GM12875 (cell line): ENCODE measurements around the gene SAT2.

Source experiments
- H3K4me3 ChIP-seq: one replicate; pipeline ENCODE4 v1.5.1; 2011; ENCODE audit warnings: low read depth, low read length, control low read depth
- TF ChIP-seq, protein P1 (sequence below): IDR thresholded peaks from 2 replicates; pipeline ENCODE4 v1.5.1; 2011; ENCODE audit warnings: low read depth, mild to moderate bottlenecking, control low read depth, inconsistent platforms, low read length, moderate library complexity, borderline replicate concordance; ENCODE audit not compliant: insufficient read depth

SAT2 gene

GRCh38 chr17:7586673-7587419 lies 40.8 kb downstream of the SAT2 start:
- no peak overlapping the region for H3K4me3 ChIP-seq
- TF ChIP-seq, protein P1, sequence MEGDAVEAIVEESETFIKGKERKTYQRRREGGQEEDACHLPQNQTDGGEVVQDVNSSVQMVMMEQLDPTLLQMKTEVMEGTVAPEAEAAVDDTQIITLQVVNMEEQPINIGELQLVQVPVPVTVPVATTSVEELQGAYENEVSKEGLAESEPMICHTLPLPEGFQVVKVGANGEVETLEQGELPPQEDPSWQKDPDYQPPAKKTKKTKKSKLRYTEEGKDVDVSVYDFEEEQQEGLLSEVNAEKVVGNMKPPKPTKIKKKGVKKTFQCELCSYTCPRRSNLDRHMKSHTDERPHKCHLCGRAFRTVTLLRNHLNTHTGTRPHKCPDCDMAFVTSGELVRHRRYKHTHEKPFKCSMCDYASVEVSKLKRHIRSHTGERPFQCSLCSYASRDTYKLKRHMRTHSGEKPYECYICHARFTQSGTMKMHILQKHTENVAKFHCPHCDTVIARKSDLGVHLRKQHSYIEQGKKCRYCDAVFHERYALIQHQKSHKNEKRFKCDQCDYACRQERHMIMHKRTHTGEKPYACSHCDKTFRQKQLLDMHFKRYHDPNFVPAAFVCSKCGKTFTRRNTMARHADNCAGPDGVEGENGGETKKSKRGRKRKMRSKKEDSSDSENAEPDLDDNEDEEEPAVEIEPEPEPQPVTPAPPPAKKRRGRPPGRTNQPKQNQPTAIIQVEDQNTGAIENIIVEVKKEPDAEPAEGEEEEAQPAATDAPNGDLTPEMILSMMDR: peak; percentile 53; the same call in 1 of the 2 replicates

DNA sequence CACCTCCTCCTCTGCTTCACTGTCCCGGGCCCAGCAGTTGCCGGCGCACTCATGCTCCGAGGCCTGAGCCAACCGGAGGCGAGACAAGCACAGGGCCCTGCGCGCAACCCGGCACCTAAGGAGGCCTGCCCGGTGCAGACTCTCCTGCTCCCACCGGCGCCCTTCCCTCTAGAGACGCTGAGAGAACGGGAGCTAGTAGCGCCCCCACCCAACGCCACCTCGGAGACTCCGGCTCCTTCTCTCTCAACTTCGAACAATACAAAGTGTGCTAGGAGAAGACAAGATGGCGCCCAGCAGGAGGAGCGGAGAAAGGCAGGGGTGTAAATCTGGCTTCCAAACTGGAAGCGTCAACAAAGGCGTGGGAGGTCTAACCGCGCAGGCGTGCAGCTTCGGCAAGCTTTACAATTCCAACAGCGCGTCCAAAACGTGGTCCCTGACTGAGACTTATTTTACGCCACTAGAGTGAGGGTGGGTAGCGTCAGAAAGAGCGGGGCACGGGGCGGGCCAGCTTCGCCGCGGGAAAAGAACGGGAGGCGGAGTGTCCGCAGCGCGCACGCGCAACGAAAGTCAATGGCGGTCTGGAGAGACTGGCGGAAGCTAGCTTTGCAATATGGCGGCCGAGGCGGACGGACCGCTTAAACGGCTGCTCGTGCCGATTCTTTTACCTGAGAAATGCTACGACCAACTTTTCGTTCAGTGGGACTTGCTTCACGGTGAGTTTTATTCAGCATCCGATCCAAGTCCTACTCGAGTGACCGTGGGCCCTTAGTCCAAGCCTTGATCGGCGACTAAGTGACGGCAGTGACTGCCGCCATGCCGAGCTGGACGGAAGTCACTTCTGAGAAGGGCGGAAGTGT lies 44.1 kb downstream of the SAT2 start, which contains the start of gene MPDU1:
Gene MPDU1, plus strand, starts transcription at position 600 of the 857 bp plus-strand sequence. Its CDS starts 11 bp downstream, at position 611.
- peak within 1 kb of the TSS; percentile 70 for H3K4me3 ChIP-seq
- TF ChIP-seq, protein P1: no peak

GRCh38 chr17:7582396-7583252 lies 45.0 kb downstream of the SAT2 start:
- H3K4me3 ChIP-seq: peak overlapping the region; percentile 70
- TF ChIP-seq, protein P1: no peak

GRCh38 chr17:7580604-7581575 lies 46.7 kb downstream of the SAT2 start:
- no peak overlapping the region for H3K4me3 ChIP-seq
- TF ChIP-seq, protein P1: no peak

- no peak overlapping the region for H3K4me3 ChIP-seq
- TF ChIP-seq, protein P1: no peak
These were observed 47.6 kb downstream of the SAT2 start for GRCh38 chr17:7579834-7580603.
